K562 (cell line): ENCODE measurements around the gene PNKD. TPM values are rescaled to one million over a fixed set of nuclear protein-coding genes. Genes with fewer than 3 reads are reported as not detected.
A peak's percentile ranks its signal among the peaks of the same experiment; 100 is the strongest.

ENCODE experiments used
- ATAC-seq: fragments of 200-7000 bp; cut with Tn5 transposase; 3 replicates; pipeline ENCODE4 v1.9.1; 2020; ENCODE audit warnings: moderate library complexity
- BruUV-seq: library from RNA; stranded (reverse); fragments of 400-500 nt; replicated peaks from 2 replicates; lab custom pipeline; 2021; lab: Mats Ljungman, UMichigan
- CTCF ChIA-PET: fragments of 300-600 bp; formaldehyde crosslinking; extraction: SDS; loops from one replicate; lab custom pipeline; 2021; ENCODE audit warnings: low intra/inter-chr PET ratio; lab: Yijun Ruan, JAX
- POLR2A ChIA-PET: fragments of 300-600, 350-650 bp; sonication (Branson Sonifier 250); formaldehyde crosslinking; extraction: SDS; loops from one replicate; lab custom pipeline; 2021; ENCODE audit warnings: antibody characterized with exemption, inconsistent platforms; lab: Yijun Ruan, JAX
- DNase-seq, 4 experiments: peaks; one replicate each; pipeline versions ENCODE4 v3.0.0 to v3.0.0-alpha.2; 2011 to 2018; ENCODE audit warnings: low spot score in 3 of 4, mixed read lengths in 3 of 4; ENCODE audit errors: extremely low read depth in 1 of 4
- FAIRE-seq: peaks from 2 replicates; lab custom pipeline; 2011; peaks lifted over from hg19 to GRCh38; lab: Jason Lieb, UNC
- H2AFZ ChIP-seq: 2 replicates; pipeline ENCODE4 v1.6.0; 2011; ENCODE audit warnings: low read depth, low read length, control low read depth, inconsistent platforms
- H3K27ac ChIP-seq: fragments of 200-600 bp; 3 replicates; pipeline ENCODE4 v1.8.0; 2011; ENCODE audit warnings: low read depth, mild to moderate bottlenecking, control low read depth, inconsistent platforms, low read length, moderate library complexity, mixed read lengths; ENCODE audit errors: extremely low read depth
- H3K27me3 ChIP-seq, 2 experiments: fragments of 300-600 bp in 1 of 2; 2 replicates in 1 of 2; 3 replicates in 1 of 2; pipeline versions ENCODE4 v1.6.0 to v1.8.0; 2011; ENCODE audit warnings: inconsistent platforms in 2 of 2, low read length in 2 of 2, mild to moderate bottlenecking in 1 of 2, mixed read lengths in 1 of 2, moderate library complexity in 1 of 2; ENCODE audit not compliant: control insufficient read depth in 2 of 2, insufficient read depth in 2 of 2
- H3K36me3 ChIP-seq: fragments of 300-600 bp; 3 replicates; pipeline ENCODE4 v1.8.0; 2011; ENCODE audit warnings: mild to moderate bottlenecking, low read length, inconsistent platforms; ENCODE audit not compliant: control insufficient read depth, insufficient read depth
- H3K4me1 ChIP-seq, 2 experiments: fragments of 200-600 bp in 1 of 2; replicated peaks in 1 of 2; 2 replicates in 1 of 2; 3 replicates in 1 of 2; pipeline versions ENCODE4 v1.5.1 to v1.8.0; 2011; ENCODE audit warnings: inconsistent platforms in 2 of 2, low read length in 2 of 2, mild to moderate bottlenecking in 1 of 2, mixed read lengths in 1 of 2, moderate library complexity in 1 of 2; ENCODE audit not compliant: control insufficient read depth in 2 of 2, insufficient read depth in 2 of 2
- H3K4me2 ChIP-seq: 2 replicates; pipeline ENCODE4 v1.6.1; 2011; ENCODE audit warnings: low read length, control low read depth, inconsistent platforms, mixed read lengths; ENCODE audit not compliant: insufficient read depth
- H3K4me3 ChIP-seq: fragments of 200-600 bp; sonication (generic), shearing (Covaris generic); 2 replicates; pipeline ENCODE4 v1.5.1; 2016; ENCODE audit warnings: control low read depth, inconsistent platforms
- H3K79me2 ChIP-seq: fragments of 200-600 bp; 3 replicates; pipeline ENCODE4 v1.8.0; 2011; ENCODE audit warnings: low read length, inconsistent platforms; ENCODE audit not compliant: control insufficient read depth, insufficient read depth
- H3K9ac ChIP-seq, 2 experiments: 2 replicates each; pipeline versions ENCODE4 v1.6.0 to v1.6.1; 2011; ENCODE audit warnings: low read depth in 2 of 2, low read length in 2 of 2, control low read depth in 1 of 2, inconsistent platforms in 1 of 2, mild to moderate bottlenecking in 1 of 2, mixed read lengths in 1 of 2; ENCODE audit not compliant: insufficient read depth in 1 of 2
- H3K9me1 ChIP-seq: one replicate; pipeline ENCODE4 v1.6.0; 2011; ENCODE audit warnings: inconsistent platforms, mild to moderate bottlenecking, low read length, moderate library complexity; ENCODE audit not compliant: control insufficient read depth, insufficient read depth
- H3K9me3 ChIP-seq: replicated peaks from 2 replicates; pipeline ENCODE4 v1.5.1; 2011; ENCODE audit warnings: low read depth, low read length, inconsistent platforms; ENCODE audit not compliant: control insufficient read depth, insufficient read depth
- H4K20me1 ChIP-seq: replicated peaks from 2 replicates; pipeline ENCODE4 v1.6.1; 2011; ENCODE audit warnings: low read length, inconsistent platforms, mixed read lengths; ENCODE audit not compliant: control insufficient read depth, insufficient read depth
- CEBPB ChIP-seq: fragments of 450-650 bp; IDR thresholded peaks from 2 replicates; pipeline ENCODE4 v1.6.1; 2016; ENCODE audit warnings: missing genetic modification characterization, missing compliant biosample characterization
- GABPB2 ChIP-seq: fragments of 250-450 bp; sonication (Bioruptor Pico); conservative IDR thresholded peaks from 2 replicates; pipeline ENCODE4 v1.5.1; 2021; ENCODE audit warnings: mild to moderate bottlenecking
- KAT2B ChIP-seq: IDR thresholded peaks from one replicate; pipeline ENCODE4 v1.6.1; 2012; ENCODE audit warnings: low read depth, mild to moderate bottlenecking, control low read depth, inconsistent platforms, low read length, moderate library complexity
- MAZ ChIP-seq, 2 experiments: fragments of 450-650 bp in 1 of 2; sonication (generic) in 1 of 2; formaldehyde crosslinking; IDR thresholded peaks in 1 of 2; conservative IDR thresholded peaks in 1 of 2; 2 replicates each; pipeline versions ENCODE4 v1.4.0 to v1.5.0; 2020; ENCODE audit warnings: mild to moderate bottlenecking in 1 of 2, missing genetic modification reagents in 1 of 2
- NFIC ChIP-seq: fragments of 450-650 bp; IDR thresholded peaks from 2 replicates; pipeline ENCODE4 v1.6.1; 2017; ENCODE audit warnings: mild to moderate bottlenecking, inconsistent platforms
- PBX2 ChIP-seq, 2 experiments: IDR thresholded peaks in 1 of 2; conservative IDR thresholded peaks in 1 of 2; 2 replicates each; pipeline ENCODE4 v1.6.1; 2016; ENCODE audit warnings: low read depth in 2 of 2, mild to moderate bottlenecking in 1 of 2, missing compliant biosample characterization in 1 of 2, missing genetic modification characterization in 1 of 2, moderate library complexity in 1 of 2
- RBBP5 ChIP-seq: fragments of 200-600 bp; sonication (generic); IDR thresholded peaks from 2 replicates; pipeline ENCODE4 v1.6.1; 2012; ENCODE audit warnings: borderline replicate concordance, mild to moderate bottlenecking, low read length, control low read depth, inconsistent platforms; ENCODE audit not compliant: insufficient read depth, poor library complexity, severe bottlenecking
- ZBTB7A ChIP-seq: IDR thresholded peaks from 2 replicates; pipeline ENCODE4 v1.6.1; 2011; ENCODE audit warnings: low read depth, mild to moderate bottlenecking, low read length, moderate library complexity, borderline replicate concordance; ENCODE audit not compliant: control insufficient read depth
- WGBS: fragments of 100-300 bp; shearing (Covaris generic); methylation state at CpG from one replicate; pipeline ENCODE4 v1.1.6; 2016; ENCODE audit warnings: low coverage, mixed read lengths; ENCODE audit not compliant: insufficient coverage; ENCODE audit errors: missing lambda C conversion rate; 5-methylcytosine and 5-hydroxymethylcytosine counted together
- in situ Hi-C: fragments of 300-500 bp; cut with MboI; formaldehyde crosslinking; loops from 4 replicates; pipeline ENCODE4 v1.15.0; 2018; ENCODE audit warnings: inconsistent platforms, mixed read lengths
- intact Hi-C: fragments of 100-400 bp; cut with micrococcal nuclease; formaldehyde crosslinking; loops from 2 replicates; pipeline ENCODE4 v1.14.2; 2022
- polyA plus RNA-seq, 8 experiments: library from polyadenylated mRNA; depleted of rRNA in 4 of 8; stranded (reverse) in 5 of 8; unstranded in 3 of 8; fragments of >200 nt; fragmentation: Nextera tagmentation in 2 of 8; fragmentation: Illumina TruSeq in 1 of 8; extraction: Ambion mirVana in 2 of 8; extraction: Trizol in 1 of 8; gene quantifications; 2 replicates each; pipeline versions ENCODE4 v1.2.1 to v1.2.3, GENCODE V29; 2011 to 2014; ENCODE audit warnings: inconsistent platforms in 1 of 8, missing spikeins in 1 of 8
- total RNA-seq, 7 experiments: library from RNA; depleted of rRNA in 6 of 7; stranded (reverse); fragments of >200 nt in 6 of 7; fragmentation: Illumina TruSeq in 2 of 7; extraction: Trizol in 2 of 7; gene quantifications; 2 replicates each; pipeline versions ENCODE4 v1.2.1 to v1.2.3, GENCODE V29; 2011 to 2021; ENCODE audit warnings: low replicate concordance in 1 of 7

Gene PNKD
- total and polyA plus RNA-seq, 9 of the 15 experiments (the other 6 are each of a cell fraction or from before 2014, with no cell fraction given), result 26.0 to 105 (median 60.1) TPM

DNA sequence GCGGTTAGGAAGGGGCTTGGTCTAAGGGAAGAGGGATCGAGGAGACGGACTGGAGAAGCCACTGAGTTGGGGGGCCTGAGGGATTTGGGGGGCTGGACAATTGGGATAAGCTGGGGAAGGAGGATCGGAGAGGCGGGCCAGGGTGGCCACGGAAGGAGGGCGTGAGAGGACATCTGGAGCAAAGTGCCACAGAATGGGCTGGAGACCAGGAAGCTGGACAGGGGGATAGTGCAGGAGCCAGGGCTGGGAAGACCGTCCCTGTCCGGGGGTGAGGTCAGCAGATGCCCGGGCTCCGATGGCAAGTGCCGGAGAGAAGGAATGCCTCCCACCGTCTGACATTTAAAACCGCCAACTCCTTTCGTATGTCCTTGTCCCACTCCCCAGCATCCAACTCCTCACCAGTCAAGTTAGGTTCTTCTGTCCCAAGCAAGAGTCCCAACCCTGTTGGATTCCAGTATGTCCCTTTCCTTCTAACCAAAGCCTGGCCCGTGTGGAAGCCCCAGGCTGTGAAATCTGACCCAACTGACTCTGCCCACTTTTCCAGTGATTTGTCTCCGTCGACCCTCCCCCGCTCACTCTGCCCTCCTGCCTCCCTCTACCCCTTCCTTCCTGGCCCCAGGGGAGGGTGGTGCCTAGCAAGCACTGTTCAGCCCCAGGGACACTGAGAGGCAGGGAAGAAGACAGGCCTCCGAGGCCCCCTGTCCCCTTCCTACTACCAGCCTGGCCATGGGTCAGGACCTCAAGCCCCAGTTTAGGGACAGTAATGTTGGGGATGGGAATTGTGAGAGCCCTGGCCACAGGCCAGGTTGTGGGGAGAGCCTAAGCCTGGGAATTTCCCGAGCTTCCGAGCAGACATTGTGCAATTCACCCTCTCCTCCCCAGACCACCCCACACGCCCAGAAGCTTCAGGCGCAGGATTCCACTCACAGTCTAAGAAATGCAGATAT is 53.5 kb downstream of the PNKD start:
- 13% methylated on average over 11 of the region's 24 CpGs for WGBS
- H2AFZ ChIP-seq, result peak overlapping the region; percentile 58; the same call in 1 of the 2 replicates
- peaks cover 34% of the 10 kb centered on the region for H3K79me2 ChIP-seq
- peak; percentile 12 for ATAC-seq
- CTCF ChIA-PET, result no interaction called here
- peak overlapping the region; percentile 74 for H3K27ac ChIP-seq
- H3K4me2 ChIP-seq, result peak overlapping the region; percentile 90
- POLR2A ChIA-PET, result interaction anchor here (1.8 kb wide), 1 partner anchor 10 kb away, joined by 5 read pairs; no protein-coding TSS in a partner anchor
- in situ Hi-C loops, result no loop called here
- H3K36me3 ChIP-seq, result 0 out of 3 replicates have a peak, but pooled peaks cover 2% of the 10 kb centered on the region
- H4K20me1 ChIP-seq, result no peaks in the 10 kb centered on the region
- H3K4me1 ChIP-seq, result peaks cover 30 to 31% of the 10 kb centered on the region in 2 experiments
- BruUV-seq, result TSS peak; percentile 86
- no peaks in the 10 kb centered on the region for H3K9me3 ChIP-seq
- peak overlapping the region; percentile 55 for H3K4me3 ChIP-seq
- no peaks in the 10 kb centered on the region for H3K9me1 ChIP-seq
- DNase-seq, result no peak
- no peaks in the 10 kb centered on the region for H3K27me3 ChIP-seq
- intact Hi-C loops, result no loop called here
- H3K9ac ChIP-seq, result peak overlapping the region; percentile 70 to 95
- peak; percentile 19 for FAIRE-seq
- peak; percentile 73 for TF ChIP-seq CEBPB
- TF ChIP-seq PBX2 (CRISPR knock-in tag; IDR thresholded peaks at IDR 0.05; ENCODE audit: low read depth), result no peak
- 0 out of 2 replicates have a peak, but pooled peaks have one; percentile 26 for TF ChIP-seq PBX2 (tag; conservative IDR thresholded peaks at IDR 0.05; ENCODE audit: low read depth)
- TF ChIP-seq NFIC, result peak; percentile 42
- no peak for TF ChIP-seq KAT2B
- peak; percentile 37; the same call in 1 of the 2 replicates for TF ChIP-seq ZBTB7A
- 0 out of 4 replicates have a peak, but pooled peaks of 1 of the 2 experiments have one; percentile 14 for TF ChIP-seq MAZ (CRISPR knock-in tag; conservative IDR thresholded peaks at IDR 0.05 in 1 of 2, IDR thresholded peaks at IDR 0.05 in 1 of 2)
- peak; percentile 13 for TF ChIP-seq RBBP5
- TF ChIP-seq GABPB2 (CRISPR knock-in tag), result no peak
